Ectodermal cell (in vitro differentiated cells): ENCODE data around the gene LRFN2.

ENCODE experiments used
- H3K27ac ChIP-seq: 2 replicates; pipeline ENCODE4 v1.7.0; 2013; ENCODE audit warnings: mild to moderate bottlenecking, low read depth, low read length; ENCODE audit not compliant: insufficient read depth, poor library complexity, severe bottlenecking
- H3K27me3 ChIP-seq: 2 replicates; pipeline ENCODE4 v1.7.0; 2013; ENCODE audit warnings: mild to moderate bottlenecking, low read length; ENCODE audit not compliant: insufficient read depth, control insufficient read depth, poor library complexity, severe bottlenecking
- H3K36me3 ChIP-seq: one replicate; pipeline ENCODE4 v1.7.0; 2013; ENCODE audit warnings: low read length; ENCODE audit not compliant: control insufficient read depth, insufficient read depth
- H3K4me1 ChIP-seq: one replicate; pipeline ENCODE4 v1.7.0; 2013; ENCODE audit warnings: low read length; ENCODE audit not compliant: control insufficient read depth, insufficient read depth
- H3K4me3 ChIP-seq: 2 replicates; pipeline ENCODE4 v1.7.0; 2013; ENCODE audit warnings: low read depth, low read length, control low read depth; ENCODE audit not compliant: insufficient read depth
- H3K9me3 ChIP-seq: 2 replicates; pipeline ENCODE4 v1.7.0; 2013; ENCODE audit warnings: mild to moderate bottlenecking, low read length, moderate library complexity; ENCODE audit not compliant: control insufficient read depth
- WGBS, 2 experiments: methylation state at CpG; one replicate each; pipeline ENCODE4 v1.1.7; 2013; ENCODE audit warnings: missing lambda C conversion rate in 2 of 2; 5-methylcytosine and 5-hydroxymethylcytosine counted together

The LRFN2 gene

GRCh38 chr6:40390144-40390800 lies 196.9 kb downstream of the LRFN2 start:
- WGBS, 2 experiments = 93 to 94% methylated on average over 4 of the region's 4 CpGs
- Histone ChIP-seq H3K36me3 (no peaks in the 10 kb centered on the region), H3K4me3 (no peak overlapping the region), H3K27ac (no peak overlapping the region), H3K4me1 (no peaks in the 10 kb centered on the region), H3K9me3 (no peaks in the 10 kb centered on the region), H3K27me3 (no peaks in the 10 kb centered on the region)

DNA sequence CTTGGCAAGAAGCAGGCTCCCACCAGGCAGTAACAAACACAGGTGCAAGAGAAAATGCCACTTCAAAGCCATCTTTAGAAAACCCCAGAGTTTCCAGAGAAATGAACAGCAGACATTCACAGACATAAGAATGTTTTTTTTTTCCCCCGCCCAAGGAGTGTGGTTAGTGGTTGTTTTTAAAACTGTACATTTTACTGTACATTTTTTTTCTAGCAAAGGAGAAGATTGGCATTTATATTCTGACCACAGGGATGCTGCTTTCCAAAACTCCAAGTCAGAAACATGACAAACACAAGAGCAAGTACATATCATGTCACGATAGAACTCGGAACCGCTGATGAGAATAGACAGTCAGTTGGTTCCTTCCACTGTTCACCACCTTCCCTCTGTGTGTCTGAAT lies 197.9 kb downstream of the LRFN2 start:
- Histone ChIP-seq H3K27me3 (no peaks in the 10 kb centered on the region), H3K4me3 (no peak overlapping the region), H3K27ac (no peak overlapping the region), H3K4me1 (no peaks in the 10 kb centered on the region), H3K36me3 (no peaks in the 10 kb centered on the region), H3K9me3 (no peaks in the 10 kb centered on the region)
- WGBS, 2 experiments = 91% methylated on average over 3 of the region's 4 CpGs

GRCh38 chr6:40387871-40388264 lies 199.3 kb downstream of the LRFN2 start:
- Histone ChIP-seq H3K27ac (no peak overlapping the region), H3K4me1 (no peaks in the 10 kb centered on the region), H3K9me3 (no peaks in the 10 kb centered on the region), H3K4me3 (no peak overlapping the region), H3K36me3 (no peaks in the 10 kb centered on the region), H3K27me3 (no peaks in the 10 kb centered on the region)
- WGBS, 2 experiments = 89 to 90% methylated on average over 5 of the region's 5 CpGs

GRCh38 chr6:40387127-40387870 lies 199.9 kb downstream of the LRFN2 start:
- WGBS, 2 experiments = 88 to 97% methylated on average over 4 of the region's 4 CpGs
- Histone ChIP-seq H3K9me3 (no peaks in the 10 kb centered on the region), H3K36me3 (no peaks in the 10 kb centered on the region), H3K27me3 (no peaks in the 10 kb centered on the region), H3K4me1 (no peaks in the 10 kb centered on the region), H3K4me3 (no peak overlapping the region), H3K27ac (no peak overlapping the region)

GRCh38 chr6:40386200-40386599 lies 201.0 kb downstream of the LRFN2 start:
- Histone ChIP-seq H3K4me1 (no peaks in the 10 kb centered on the region), H3K27me3 (no peaks in the 10 kb centered on the region), H3K9me3 (no peaks in the 10 kb centered on the region), H3K36me3 (no peaks in the 10 kb centered on the region), H3K27ac (no peak overlapping the region), H3K4me3 (no peak overlapping the region)
- 78 to 87% methylated on average over 2 to 3 of the region's 3 CpGs for WGBS, 2 experiments

- Histone ChIP-seq H3K9me3 (no peaks in the 10 kb centered on the region), H3K4me1 (no peaks in the 10 kb centered on the region), H3K4me3 (no peak overlapping the region), H3K27ac (no peak overlapping the region), H3K36me3 (no peaks in the 10 kb centered on the region), H3K27me3 (no peaks in the 10 kb centered on the region)
- WGBS, 2 experiments = 91 to 92% methylated on average over 3 of the region's 3 CpGs
These were observed 203.6 kb downstream of the LRFN2 start for GRCh38 chr6:40383348-40384115.

DNA sequence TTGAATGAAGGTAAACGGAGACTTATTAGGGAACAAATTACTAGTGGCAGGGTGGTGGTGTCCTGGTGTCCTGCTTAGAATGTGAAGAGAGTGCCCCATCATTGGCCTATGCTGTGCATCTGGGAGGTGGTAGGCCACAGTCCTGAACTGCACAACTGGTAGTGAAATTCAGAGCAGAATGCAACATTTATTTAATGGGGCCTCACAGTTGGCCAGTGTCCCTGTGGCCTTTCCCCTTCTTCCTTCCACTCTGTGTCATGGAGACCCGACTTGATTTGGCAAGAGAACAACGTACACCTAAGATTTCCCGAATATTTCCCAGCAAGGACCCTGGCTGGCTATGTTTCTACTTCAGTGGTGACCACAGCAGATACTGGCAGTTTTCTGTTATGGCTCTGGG lies 206.9 kb downstream of the LRFN2 start:
- H3K9me3 ChIP-seq = no peaks in the 10 kb centered on the region
- H3K27me3 ChIP-seq = no peaks in the 10 kb centered on the region
- H3K4me3 ChIP-seq = no peak overlapping the region
- H3K27ac ChIP-seq = no peak overlapping the region
- 94% methylated on average over 4 of the region's 4 CpGs for WGBS, 2 experiments
- no peaks in the 10 kb centered on the region for H3K4me1 ChIP-seq
- H3K36me3 ChIP-seq = no peaks in the 10 kb centered on the region

- no peaks in the 10 kb centered on the region for H3K4me1 ChIP-seq
- no peaks in the 10 kb centered on the region for H3K9me3 ChIP-seq
- no peak overlapping the region for H3K4me3 ChIP-seq
- whole genome bisulfite sequencing, 2 experiments = 80 to 100% methylated on average over 1 of the region's 1 CpG
- no peak overlapping the region for H3K27ac ChIP-seq
- no peaks in the 10 kb centered on the region for H3K27me3 ChIP-seq
- H3K36me3 ChIP-seq = no peaks in the 10 kb centered on the region
These were observed 207.4 kb downstream of the LRFN2 start for GRCh38 chr6:40379811-40380210.

- H3K9me3 ChIP-seq = no peaks in the 10 kb centered on the region
These were observed 208.5 kb downstream of the LRFN2 start for GRCh38 chr6:40378725-40379074.

GRCh38 chr6:40378071-40378724 lies 209.0 kb downstream of the LRFN2 start:
- Histone ChIP-seq H3K4me3 (no peak overlapping the region), H3K36me3 (no peaks in the 10 kb centered on the region), H3K4me1 (no peaks in the 10 kb centered on the region), H3K9me3 (no peaks in the 10 kb centered on the region), H3K27me3 (no peaks in the 10 kb centered on the region), H3K27ac (no peak overlapping the region)
- WGBS, 2 experiments = 91 to 94% methylated on average over 21 of the region's 21 CpGs

More at GRCh38 chr6:40378725-40379074, 208.5 kb downstream of the LRFN2 start:
- H3K36me3 ChIP-seq = no peaks in the 10 kb centered on the region
- no peak overlapping the region for H3K27ac ChIP-seq
- H3K4me1 ChIP-seq = no peaks in the 10 kb centered on the region
- H3K27me3 ChIP-seq = no peaks in the 10 kb centered on the region
- 91 to 98% methylated on average over 8 to 11 of the region's 11 CpGs for WGBS, 2 experiments
- no peak overlapping the region for H3K4me3 ChIP-seq
